Hepatocyte (in vitro differentiated cells): ENCODE measurements around the gene IP6K3. TPM values are rescaled to one million over a fixed set of nuclear protein-coding genes. Genes with fewer than 3 reads are reported as not detected.

ENCODE experiments used
- DNase-seq: peaks from one replicate; pipeline ENCODE4 v3.0.0-alpha.2; 2016; ENCODE audit warnings: low spot score
- H2AFZ ChIP-seq: fragments of 200-600 bp; sonication (generic); 2 replicates; pipeline ENCODE4 v1.6.0; 2016; ENCODE audit warnings: antibody characterized with exemption, mild to moderate bottlenecking
- H3K27ac ChIP-seq: fragments of 200-600 bp; sonication (generic); 2 replicates; pipeline ENCODE4 v1.5.1; 2016; ENCODE audit warnings: mild to moderate bottlenecking
- H3K27me3 ChIP-seq: fragments of 200-600 bp; sonication (generic); 2 replicates; pipeline ENCODE4 v1.6.1; 2016
- H3K36me3 ChIP-seq: fragments of 200-600 bp; sonication (generic); replicated peaks from 2 replicates; pipeline ENCODE4 v1.5.1; 2016; ENCODE audit warnings: low read depth; ENCODE audit not compliant: insufficient read depth
- H3K4me1 ChIP-seq: fragments of 200-600 bp; sonication (generic); 2 replicates; pipeline ENCODE4 v1.5.1; 2016; ENCODE audit warnings: mild to moderate bottlenecking, moderate library complexity; ENCODE audit not compliant: insufficient read depth
- H3K4me2 ChIP-seq: fragments of 200-600 bp; sonication (generic); 2 replicates; pipeline ENCODE4 v1.6.0; 2016
- H3K4me3 ChIP-seq: fragments of 200-600 bp; sonication (generic); 2 replicates; pipeline ENCODE4 v1.5.1; 2016; ENCODE audit warnings: mild to moderate bottlenecking
- H3K79me2 ChIP-seq: fragments of 200-600 bp; sonication (generic); 2 replicates; pipeline ENCODE4 v1.6.0; 2017; ENCODE audit warnings: mild to moderate bottlenecking
- H3K9me2 ChIP-seq: fragments of 200-600 bp; sonication (generic); replicated peaks from 2 replicates; pipeline ENCODE4 v1.6.0; 2017; ENCODE audit warnings: mild to moderate bottlenecking; ENCODE audit not compliant: insufficient read depth
- H3K9me3 ChIP-seq: fragments of 200-600 bp; sonication (generic); 2 replicates; pipeline ENCODE4 v1.5.1; 2016; ENCODE audit warnings: low read depth, mild to moderate bottlenecking
- H4K20me1 ChIP-seq: fragments of 200-600 bp; sonication (generic); 2 replicates; pipeline ENCODE4 v1.6.0; 2016; ENCODE audit warnings: mild to moderate bottlenecking; ENCODE audit not compliant: insufficient read depth, poor library complexity, severe bottlenecking
- EZH2 ChIP-seq: fragments of 200-600 bp; sonication (generic); IDR thresholded peaks from 2 replicates; pipeline ENCODE4 v1.6.1; 2016; ENCODE audit warnings: antibody characterized with exemption, mild to moderate bottlenecking, borderline replicate concordance
- EZH2phosphoT487 ChIP-seq: fragments of 200-600 bp; sonication (generic); IDR thresholded peaks from one replicate; pipeline ENCODE4 v1.6.1; 2018; ENCODE audit warnings: antibody characterized with exemption, mild to moderate bottlenecking, low read depth, moderate library complexity; ENCODE audit not compliant: unreplicated experiment, severe bottlenecking
- WGBS: methylation state at CpG from one replicate; pipeline ENCODE4 v1.1.6; 2016; ENCODE audit warnings: low lambda C conversion rate; ENCODE audit errors: missing lambda C conversion rate; 5-methylcytosine and 5-hydroxymethylcytosine counted together
- polyA plus RNA-seq: library from polyadenylated mRNA; unstranded; fragments of >200 nt; fragmentation: Nextera tagmentation; extraction: Ambion mirVana; gene quantifications from 2 replicates; pipeline ENCODE4 v1.2.1, GENCODE V29; 2016
- total RNA-seq: library from RNA; depleted of rRNA; stranded (reverse); fragments of >200 nt; gene quantifications from 2 replicates; pipeline ENCODE4 v1.2.3, GENCODE V29; 2014
- TF ChIP-seq, protein P1 (sequence below): fragments of 200-600 bp; sonication (generic); IDR thresholded peaks from 2 replicates; pipeline ENCODE4 v1.5.1; 2016; ENCODE audit warnings: antibody characterized with exemption, mild to moderate bottlenecking; ENCODE audit not compliant: poor library complexity

IP6K3 gene
- total and polyA plus RNA-seq, 2 experiments from 2014 or later, result 9.5 to 25.3 TPM

DNA sequence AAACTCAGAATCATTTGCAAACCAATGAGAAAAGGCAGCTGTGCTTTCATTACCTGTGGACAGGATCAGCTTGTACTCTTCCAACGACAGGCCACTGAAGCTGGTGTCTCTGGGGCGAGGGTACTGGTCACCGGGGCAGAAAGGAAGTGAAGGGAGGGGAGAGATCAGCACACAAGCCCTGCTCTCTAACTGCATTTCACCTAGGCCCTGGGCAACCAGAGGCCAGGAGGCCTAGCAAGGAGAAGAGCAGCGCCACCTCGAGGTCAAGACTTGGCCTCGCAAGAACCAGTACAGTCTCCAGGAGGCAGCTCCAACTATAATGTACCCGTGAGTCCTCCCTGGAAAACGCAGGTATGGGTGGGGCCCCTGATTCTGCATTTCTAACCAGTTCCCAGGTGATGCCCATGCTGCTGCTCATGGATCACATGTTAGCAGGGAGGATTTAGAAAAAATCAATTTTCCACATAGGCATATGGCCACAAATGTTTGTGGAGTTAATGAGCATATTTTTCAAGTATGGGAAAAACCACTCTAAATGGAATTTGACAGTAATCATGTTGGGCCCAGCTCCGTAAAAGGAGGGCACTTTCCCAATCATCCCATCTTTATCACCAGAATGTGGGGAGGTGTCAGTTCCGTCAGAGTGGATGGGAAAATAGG is 46.2 kb downstream of the IP6K3 start:
- H2AFZ ChIP-seq, result no peak overlapping the region
- no peak overlapping the region for H3K27ac ChIP-seq
- H3K4me3 ChIP-seq, result no peak overlapping the region
- H3K9me3 ChIP-seq, result no peaks in the 10 kb centered on the region
- H3K36me3 ChIP-seq, result no peaks in the 10 kb centered on the region
- no peaks in the 10 kb centered on the region for H3K27me3 ChIP-seq
- DNase-seq, result peak; percentile 88
- H3K4me2 ChIP-seq, result no peak overlapping the region
- H3K4me1 ChIP-seq, result no peaks in the 10 kb centered on the region
- no peak for TF ChIP-seq EZH2phosphoT487
- TF ChIP-seq, protein P1, sequence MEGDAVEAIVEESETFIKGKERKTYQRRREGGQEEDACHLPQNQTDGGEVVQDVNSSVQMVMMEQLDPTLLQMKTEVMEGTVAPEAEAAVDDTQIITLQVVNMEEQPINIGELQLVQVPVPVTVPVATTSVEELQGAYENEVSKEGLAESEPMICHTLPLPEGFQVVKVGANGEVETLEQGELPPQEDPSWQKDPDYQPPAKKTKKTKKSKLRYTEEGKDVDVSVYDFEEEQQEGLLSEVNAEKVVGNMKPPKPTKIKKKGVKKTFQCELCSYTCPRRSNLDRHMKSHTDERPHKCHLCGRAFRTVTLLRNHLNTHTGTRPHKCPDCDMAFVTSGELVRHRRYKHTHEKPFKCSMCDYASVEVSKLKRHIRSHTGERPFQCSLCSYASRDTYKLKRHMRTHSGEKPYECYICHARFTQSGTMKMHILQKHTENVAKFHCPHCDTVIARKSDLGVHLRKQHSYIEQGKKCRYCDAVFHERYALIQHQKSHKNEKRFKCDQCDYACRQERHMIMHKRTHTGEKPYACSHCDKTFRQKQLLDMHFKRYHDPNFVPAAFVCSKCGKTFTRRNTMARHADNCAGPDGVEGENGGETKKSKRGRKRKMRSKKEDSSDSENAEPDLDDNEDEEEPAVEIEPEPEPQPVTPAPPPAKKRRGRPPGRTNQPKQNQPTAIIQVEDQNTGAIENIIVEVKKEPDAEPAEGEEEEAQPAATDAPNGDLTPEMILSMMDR, result peak; percentile 70
- H3K79me2 ChIP-seq, result no peaks in the 10 kb centered on the region
- 47% methylated on average over 9 of the region's 10 CpGs for WGBS
- H3K9me2 ChIP-seq, result no peaks in the 10 kb centered on the region
- H4K20me1 ChIP-seq, result no peaks in the 10 kb centered on the region

DNA sequence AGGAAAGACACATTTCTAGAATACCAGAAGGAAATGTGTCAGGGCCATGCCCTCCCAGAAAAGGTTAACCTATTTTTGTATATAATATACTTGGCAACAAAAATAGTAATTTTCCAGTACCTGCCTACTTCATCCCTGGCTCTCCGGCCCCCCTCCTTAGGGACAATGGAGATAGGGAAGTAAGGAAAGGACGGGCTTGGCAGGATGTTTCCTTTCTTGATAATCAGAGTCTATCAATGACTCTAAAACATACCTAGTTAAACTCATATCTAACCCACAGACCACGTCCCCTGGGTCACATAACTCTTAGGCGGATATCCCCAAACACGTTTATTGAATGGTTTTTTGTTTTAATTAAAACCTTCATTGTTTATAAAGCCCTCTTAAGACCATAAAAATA is 47.0 kb downstream of the IP6K3 start:
- no peaks in the 10 kb centered on the region for H3K36me3 ChIP-seq
- no peaks in the 10 kb centered on the region for H3K79me2 ChIP-seq
- H3K4me1 ChIP-seq, result peaks cover under 1% of the 10 kb centered on the region
- H3K4me2 ChIP-seq, result no peak overlapping the region
- no peaks in the 10 kb centered on the region for H3K27me3 ChIP-seq
- WGBS, result 79% methylated on average over 5 of the region's 5 CpGs
- DNase-seq, result no peak
- TF ChIP-seq, protein P1, result no peak
- TF ChIP-seq EZH2 (no peak), EZH2phosphoT487 (no peak)
- H3K9me2 ChIP-seq, result no peaks in the 10 kb centered on the region
- H3K9me3 ChIP-seq, result no peaks in the 10 kb centered on the region
- no peak overlapping the region for H3K27ac ChIP-seq
- H2AFZ ChIP-seq, result no peak overlapping the region
- no peak overlapping the region for H3K4me3 ChIP-seq
- H4K20me1 ChIP-seq, result no peaks in the 10 kb centered on the region

DNA sequence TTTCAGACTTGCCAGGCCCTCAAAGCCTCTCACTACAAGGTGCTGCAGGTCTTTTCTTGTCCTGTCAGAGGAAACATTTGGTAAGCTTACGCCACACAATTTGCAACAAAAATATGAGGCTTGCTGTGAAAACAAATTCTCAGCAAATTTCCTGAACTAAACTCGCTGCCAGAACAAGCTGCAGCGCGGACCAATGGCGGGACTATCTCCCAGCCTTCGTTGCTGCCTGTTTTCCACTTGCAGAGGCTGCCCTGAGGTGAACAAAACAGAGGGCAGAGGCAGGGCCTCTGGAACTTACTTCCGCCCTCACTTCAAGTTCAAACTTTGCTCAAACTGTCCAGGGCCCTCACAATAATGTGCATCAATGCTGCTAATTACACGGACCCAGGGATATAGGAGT is 47.6 kb downstream of the IP6K3 start:
- no peak overlapping the region for H2AFZ ChIP-seq
- 93% methylated on average over 8 of the region's 8 CpGs for WGBS

More for the DNA sequence above, 47.6 kb downstream of the IP6K3 start:
- peaks cover 7% of the 10 kb centered on the region for H3K4me1 ChIP-seq
- no peak overlapping the region for H3K4me3 ChIP-seq
- H4K20me1 ChIP-seq, result no peaks in the 10 kb centered on the region
- DNase-seq, result no peak
- H3K79me2 ChIP-seq, result no peaks in the 10 kb centered on the region
- TF ChIP-seq EZH2phosphoT487, result no peak
- TF ChIP-seq EZH2, result no peak
- TF ChIP-seq, protein P1, result no peak
- no peak overlapping the region for H3K27ac ChIP-seq
- H3K4me2 ChIP-seq, result no peak overlapping the region
- H3K9me3 ChIP-seq, result no peaks in the 10 kb centered on the region
- no peaks in the 10 kb centered on the region for H3K36me3 ChIP-seq
- H3K27me3 ChIP-seq, result no peaks in the 10 kb centered on the region
- H3K9me2 ChIP-seq, result no peaks in the 10 kb centered on the region
